Spleen (tissue), 11 donors: ENCODE data around the gene AHNAK. TPM values are rescaled to one million over a fixed set of nuclear protein-coding genes. Genes with fewer than 3 reads are reported as not detected.

ENCODE experiments used
- DNase-seq: peaks from one replicate; pipeline ENCODE4 v3.0.0-alpha.2; 2020
- H3K27ac ChIP-seq, 8 donors: fragments of 200-600 bp; sonication (generic) in 7 of 8; 1 replicate in 4 of 8; 2 replicates in 4 of 8; pipeline versions ENCODE4 v1.5.0 to v1.8.0; 2016 to 2021; ENCODE audit warnings: inconsistent platforms in 4 of 8, mild to moderate bottlenecking in 4 of 8, moderate library complexity in 1 of 8
- H3K27me3 ChIP-seq, 7 donors: fragments of 200-600 bp; sonication (generic) in 6 of 7; replicated peaks in 1 of 7; 1 replicate in 4 of 7; 2 replicates in 3 of 7; pipeline versions ENCODE4 v1.5.0 to v1.8.0; 2016 to 2021; ENCODE audit warnings: inconsistent platforms in 3 of 7, mild to moderate bottlenecking in 1 of 7
- H3K36me3 ChIP-seq, 6 donors: fragments of 200-600 bp; sonication (generic) in 5 of 6; 1 replicate in 4 of 6; 2 replicates in 2 of 6; pipeline versions ENCODE4 v1.5.0 to v1.8.0; 2016 to 2021; ENCODE audit warnings: inconsistent platforms in 2 of 6
- H3K4me1 ChIP-seq, 6 donors: fragments of 200-600 bp; sonication (generic) in 5 of 6; 1 replicate in 3 of 6; 2 replicates in 3 of 6; pipeline versions ENCODE4 v1.5.0 to v1.8.0; 2016 to 2021; ENCODE audit warnings: inconsistent platforms in 3 of 6
- H3K4me3 ChIP-seq, 8 donors: fragments of 200-600 bp; sonication (generic) in 7 of 8; 1 replicate in 4 of 8; 2 replicates in 4 of 8; pipeline versions ENCODE4 v1.5.0 to v1.8.0; 2016 to 2021; ENCODE audit warnings: inconsistent platforms in 4 of 8, mild to moderate bottlenecking in 4 of 8, moderate library complexity in 2 of 8
- H3K9me3 ChIP-seq, 8 donors: fragments of 200-600 bp; sonication (generic) in 7 of 8; 1 replicate in 4 of 8; 2 replicates in 4 of 8; pipeline versions ENCODE4 v1.5.0 to v1.8.0; 2016 to 2021; ENCODE audit warnings: inconsistent platforms in 4 of 8
- CTCF ChIP-seq, 11 experiments: fragments of 200-600 bp in 7 of 11; fragments of 450-650 bp in 4 of 11; sonication (generic) in 4 of 11; IDR thresholded peaks in 8 of 11; conservative IDR thresholded peaks in 3 of 11; 1 replicate in 7 of 11; 2 replicates in 4 of 11; pipeline versions ENCODE4 v1.4.0 to v1.8.0; 2016 to 2021; ENCODE audit warnings: antibody characterized with exemption in 11 of 11, inconsistent platforms in 4 of 11, mild to moderate bottlenecking in 1 of 11
- POLR2A ChIP-seq, 3 donors: fragments of 450-650 bp; IDR thresholded peaks; one replicate each; pipeline ENCODE4 v1.5.1; 2017; ENCODE audit warnings: antibody characterized with exemption in 3 of 3, mild to moderate bottlenecking in 1 of 3
- POLR2AphosphoS5 ChIP-seq, 3 donors: sonication (generic); formaldehyde crosslinking; IDR thresholded peaks; one replicate each; pipeline ENCODE4 v1.5.1; 2017; ENCODE audit warnings: antibody characterized with exemption in 3 of 3
- WGBS, 5 donors: extraction: QIAGEN DNeasy Blood & Tissue Kit in 3 of 5; methylation state at CpG; one replicate each; pipeline versions ENCODE4 v1.1.5 to v1.1.7; 2013 to 2018; 5-methylcytosine and 5-hydroxymethylcytosine counted together
- intact Hi-C: fragments of 100-400 bp; cut with DNase I; formaldehyde crosslinking; loops from one replicate; pipeline ENCODE4 v1.15.0; 2023; ENCODE audit warnings: low total_unique reads
- polyA plus RNA-seq, 3 donors: library from polyadenylated mRNA; stranded (reverse); fragments of 200-250 nt; gene quantifications; one replicate each; pipeline ENCODE4 v1.2.1, GENCODE V29; 2013
- total RNA-seq, 7 donors: library from RNA; depleted of rRNA in 3 of 7; stranded (reverse); fragments of >200 nt in 3 of 7; fragmentation: NEBNext Ultra II Directional in 4 of 7; extraction: Animal tissue kit (Norgen Biotek cat#: 25700) in 4 of 7; gene quantifications; one replicate each; pipeline versions ENCODE4 v1.1.0 to v1.2.1, GENCODE V29; 2016 to 2021
- donor health status: healthy with polysubstance abuse.
- donor health status: DM: no; HTN: no; CAD: no; lungs with moderate emphysema.
- donor health status: DM: no; HTN: no; CAD: no.
- donor health status: Bipolar disorder and iron deficiency.
- donor health status: healthy.
- donor health status: DM: no; HTN: no; CAD: no.
- donor health status: DM: yes; HTN: yes; CAD: no.

Gene AHNAK
- total and polyA plus RNA-seq, 10 donors, result 11.8 to 370 (median 259) TPM

DNA sequence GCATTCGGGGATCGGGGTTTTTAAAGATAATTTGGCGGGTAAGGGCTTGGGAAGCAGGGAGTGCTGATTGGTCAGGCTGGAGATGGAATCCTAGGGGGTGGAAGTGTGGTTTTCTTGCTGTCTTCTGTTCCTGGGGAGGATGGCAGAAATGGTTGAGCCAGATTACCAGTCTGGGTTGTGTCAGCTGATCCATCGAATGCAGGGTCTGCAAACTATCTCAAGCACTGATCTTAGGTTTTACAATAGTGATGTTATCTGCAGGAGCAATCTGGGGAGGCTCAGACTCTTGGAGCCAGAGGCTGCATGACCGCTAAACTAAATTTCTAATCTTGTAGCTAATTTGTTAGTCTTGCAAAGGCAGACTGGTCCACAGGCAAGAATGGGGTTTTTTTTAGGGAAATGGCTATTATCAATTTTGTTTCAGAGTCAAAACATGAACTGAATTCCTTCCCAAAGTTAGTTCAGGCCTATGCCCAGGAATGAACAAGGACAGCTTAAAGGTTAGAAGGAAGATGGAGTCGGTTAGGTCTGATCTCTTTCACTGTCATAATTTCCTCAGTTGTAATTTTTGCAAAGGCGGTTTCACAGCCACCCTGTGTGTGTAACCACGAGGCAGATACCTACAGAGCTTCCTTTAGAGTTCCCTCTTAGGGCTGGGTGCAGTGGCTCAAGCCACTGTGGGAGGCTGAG, 117.6 kb downstream of the AHNAK start:
- H3K27ac ChIP-seq, result peak overlapping the region in 1 of 8 donors; percentile 63
- peaks cover 0 to 87% (median 30%) of the 10 kb centered on the region in 6 donors for H3K4me1 ChIP-seq
- H3K27me3 ChIP-seq, result peaks cover 0 to 2% (median 0%) of the 10 kb centered on the region in 7 donors
- intact Hi-C loops, result loop anchor here (10.0 kb wide), 1 partner anchor 266 kb away; no protein-coding TSS in a partner anchor
- H3K4me3 ChIP-seq, result no peak overlapping the region
- DNase-seq, result no peak
- H3K9me3 ChIP-seq, result no peaks in the 10 kb centered on the region
- no peaks in the 10 kb centered on the region for H3K36me3 ChIP-seq
- TF ChIP-seq POLR2AphosphoS5 (IDR thresholded peaks at IDR 0.05), result no peak
- no peak for TF ChIP-seq CTCF (IDR thresholded peaks at IDR 0.05 in 8 of 11, conservative IDR thresholded peaks at IDR 0.05 in 3 of 11)
- 73 to 84% (median 77%) methylated on average over 8 of the region's 8 CpGs for WGBS, 5 donors

DNA sequence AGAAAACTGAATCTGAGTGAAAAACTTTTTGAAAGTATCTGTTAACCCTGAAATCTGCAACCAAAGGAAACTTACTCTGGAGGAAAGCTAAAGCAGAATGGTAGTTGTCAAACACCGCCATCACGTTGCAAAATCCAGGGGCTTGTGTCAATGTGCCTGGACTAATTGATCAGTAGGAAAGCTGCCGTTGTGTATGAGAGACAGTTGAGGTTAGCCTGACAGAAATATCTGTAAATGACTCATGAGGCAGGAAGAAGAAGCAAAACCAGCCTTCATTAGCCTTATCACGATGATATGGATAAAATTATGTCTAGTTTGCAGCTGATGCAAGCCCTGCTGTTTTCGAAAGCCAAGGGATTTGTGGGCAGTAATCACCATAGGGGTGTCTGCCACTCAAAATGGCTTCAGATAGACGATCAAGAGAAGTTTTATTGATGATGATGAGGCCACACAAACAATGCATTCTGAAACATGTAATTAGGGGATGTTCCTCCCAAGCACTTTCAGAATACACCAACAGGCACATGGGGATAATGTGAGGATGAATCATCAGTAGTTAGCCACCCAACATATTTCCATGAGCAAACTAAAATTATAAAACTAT, 118.9 kb downstream of the AHNAK start:
- Histone ChIP-seq H3K27ac (peak overlapping the region in 5 of 8 donors; percentile 3 to 63 (median 33)), H3K4me1 (peaks cover 0 to 74% (median 21%) of the 10 kb centered on the region in 6 donors), H3K9me3 (no peaks in the 10 kb centered on the region), H3K27me3 (peaks cover 0 to 9% (median 0%) of the 10 kb centered on the region in 7 donors), H3K36me3 (no peaks in the 10 kb centered on the region), H3K4me3 (no peak overlapping the region)
- WGBS, 5 donors, result 28 to 61% (median 33%) methylated on average over 6 of the region's 6 CpGs
- no peak for DNase-seq
- intact Hi-C loops, result loop anchor here (10.0 kb wide), 1 partner anchor 267 kb away; no protein-coding TSS in a partner anchor
- TF ChIP-seq POLR2A (IDR thresholded peaks at IDR 0.05), result no peak
- no peak for TF ChIP-seq POLR2AphosphoS5 (IDR thresholded peaks at IDR 0.05)
- no peak for TF ChIP-seq CTCF (IDR thresholded peaks at IDR 0.05 in 8 of 11, conservative IDR thresholded peaks at IDR 0.05 in 3 of 11)

GRCh38 chr11:62423012-62423411, 123.6 kb downstream of the AHNAK start:
- WGBS, 5 donors, result 78 to 89% (median 85%) methylated on average over 4 of the region's 4 CpGs

More at GRCh38 chr11:62423012-62423411, 123.6 kb downstream of the AHNAK start:
- no peak overlapping the region for H3K4me3 ChIP-seq
- intact Hi-C loops, result loop anchor here (5.0 to 10.0 kb wide), 3 partner anchors 119 to 272 kb away; no protein-coding TSS in a partner anchor
- no peaks in the 10 kb centered on the region for H3K9me3 ChIP-seq
- peaks cover 0 to 42% (median 12%) of the 10 kb centered on the region in 6 donors for H3K4me1 ChIP-seq
- H3K36me3 ChIP-seq, result no peaks in the 10 kb centered on the region
- TF ChIP-seq CTCF (IDR thresholded peaks at IDR 0.05 in 8 of 11, conservative IDR thresholded peaks at IDR 0.05 in 3 of 11) (no peak), POLR2AphosphoS5 (IDR thresholded peaks at IDR 0.05) (no peak), POLR2A (IDR thresholded peaks at IDR 0.05) (no peak)
- no peak overlapping the region for H3K27ac ChIP-seq
- no peak for DNase-seq
- H3K27me3 ChIP-seq, result peaks cover 0 to 9% (median 0%) of the 10 kb centered on the region in 7 donors
